ENCODE data around the gene ESPL1. TPM values are rescaled to one million over a fixed set of nuclear protein-coding genes. Genes with fewer than 3 reads are reported as not detected.

The ESPL1 gene
- total and polyA plus RNA-seq, 2 experiments from 2014 or later = 3.3 to 8.5 TPM

- in situ Hi-C loops (cut with MboI) = loop anchor here (10.0 kb wide), 1 partner anchor 65 kb away; no protein-coding TSS in a partner anchor
- H4K20me1 ChIP-seq (ENCODE audit: insufficient read depth) = no peaks in the 10 kb centered on the region
- H2AFZ ChIP-seq = no peak overlapping the region
Measured at GRCh38 chr12:53279888-53280498, 11.9 kb downstream of the ESPL1 start.

GRCh38 chr12:53286448-53286847 lies 18.3 kb downstream of the ESPL1 start:
- Histone ChIP-seq H3K36me3 (ENCODE audit: low read depth) (no peaks in the 10 kb centered on the region), H3K9me3 (ENCODE audit: low read depth) (no peaks in the 10 kb centered on the region), H4K20me1 (ENCODE audit: insufficient read depth) (no peaks in the 10 kb centered on the region), H3K4me2 (ENCODE audit: unreplicated experiment) (no peak overlapping the region), H3K4me1 (ENCODE audit: insufficient read depth) (peaks cover 21% of the 10 kb centered on the region), H3K27me3 (replicated peaks; ENCODE audit: insufficient read depth) (no peaks in the 10 kb centered on the region), H2AFZ (no peak overlapping the region), H3K4me3 (no peak overlapping the region), H3F3A (ENCODE audit: insufficient read depth) (peaks cover 20% of the 10 kb centered on the region), H3K9me2 (ENCODE audit: insufficient read depth) (no peaks in the 10 kb centered on the region), H3K27ac (no peak overlapping the region), H3K79me2 (ENCODE audit: insufficient read depth) (no peaks in the 10 kb centered on the region), H3K9ac (no peak overlapping the region)
- in situ Hi-C loops (cut with MboI) = loop anchor here (10.0 kb wide), 1 partner anchor 72 kb away; no protein-coding TSS in a partner anchor
- DNase-seq = no peak
- TF ChIP-seq EZH2phosphoT487 (IDR thresholded peaks at IDR 0.05; ENCODE audit: insufficient read depth, low read depth) (no peak), EZH2 (IDR thresholded peaks at IDR 0.05; ENCODE audit: insufficient read depth, poor library complexity, severe bottlenecking) (no peak)
- 66 to 72% methylated on average over 9 of the region's 9 CpGs for WGBS, 2 experiments (ENCODE audit: low coverage in 1 of 2, low lambda C conversion rate in 2 of 2, missing lambda C conversion rate in 2 of 2)

More at GRCh38 chr12:53279888-53280498, 11.9 kb downstream of the ESPL1 start:
- DNase-seq = no peak
- H3K4me1 ChIP-seq (ENCODE audit: insufficient read depth) = no peaks in the 10 kb centered on the region
- no peak overlapping the region for H3K4me2 ChIP-seq (ENCODE audit: unreplicated experiment)
- H3K9ac ChIP-seq = no peak overlapping the region
- no peaks in the 10 kb centered on the region for H3F3A ChIP-seq (ENCODE audit: insufficient read depth)
- TF ChIP-seq EZH2 (IDR thresholded peaks at IDR 0.05; ENCODE audit: insufficient read depth, poor library complexity, severe bottlenecking) (no peak), EZH2phosphoT487 (IDR thresholded peaks at IDR 0.05; ENCODE audit: insufficient read depth, low read depth) (no peak)
- H3K9me3 ChIP-seq (ENCODE audit: low read depth) = no peaks in the 10 kb centered on the region
- 92 to 93% methylated on average over 9 of the region's 9 CpGs for WGBS, 2 experiments (ENCODE audit: low coverage in 1 of 2, low lambda C conversion rate in 2 of 2, missing lambda C conversion rate in 2 of 2)
- no peaks in the 10 kb centered on the region for H3K36me3 ChIP-seq (ENCODE audit: low read depth)
- no peaks in the 10 kb centered on the region for H3K27me3 ChIP-seq (replicated peaks; ENCODE audit: insufficient read depth)
- H3K4me3 ChIP-seq = no peak overlapping the region
- no peak overlapping the region for H3K27ac ChIP-seq
- no peaks in the 10 kb centered on the region for H3K79me2 ChIP-seq (ENCODE audit: insufficient read depth)
- no peaks in the 10 kb centered on the region for H3K9me2 ChIP-seq (ENCODE audit: insufficient read depth)

- Histone ChIP-seq H3K4me3 (no peak overlapping the region), H3K36me3 (ENCODE audit: low read depth) (no peaks in the 10 kb centered on the region)
Measured at GRCh38 chr12:53287741-53288216, 19.7 kb downstream of the ESPL1 start.

GRCh38 chr12:53288322-53288721 lies 20.2 kb downstream of the ESPL1 start:
- DNase-seq = no peak
- Histone ChIP-seq H3K79me2 (ENCODE audit: insufficient read depth) (no peaks in the 10 kb centered on the region), H3K9me3 (ENCODE audit: low read depth) (no peaks in the 10 kb centered on the region), H3F3A (ENCODE audit: insufficient read depth) (peaks cover 20% of the 10 kb centered on the region), H3K4me3 (no peak overlapping the region), H3K27me3 (replicated peaks; ENCODE audit: insufficient read depth) (no peaks in the 10 kb centered on the region), H3K9me2 (ENCODE audit: insufficient read depth) (no peaks in the 10 kb centered on the region), H3K9ac (no peak overlapping the region), H3K4me2 (ENCODE audit: unreplicated experiment) (no peak overlapping the region), H3K36me3 (ENCODE audit: low read depth) (no peaks in the 10 kb centered on the region), H3K27ac (no peak overlapping the region), H2AFZ (no peak overlapping the region), H4K20me1 (ENCODE audit: insufficient read depth) (no peaks in the 10 kb centered on the region), H3K4me1 (ENCODE audit: insufficient read depth) (peaks cover 21% of the 10 kb centered on the region)
- 80 to 82% methylated on average over 6 of the region's 6 CpGs for WGBS, 2 experiments (ENCODE audit: low coverage in 1 of 2, low lambda C conversion rate in 2 of 2, missing lambda C conversion rate in 2 of 2)
- TF ChIP-seq EZH2 (IDR thresholded peaks at IDR 0.05; ENCODE audit: insufficient read depth, poor library complexity, severe bottlenecking) (no peak), EZH2phosphoT487 (IDR thresholded peaks at IDR 0.05; ENCODE audit: insufficient read depth, low read depth) (no peak)
- in situ Hi-C loops (cut with MboI) = loop anchor here (10.0 kb wide), 1 partner anchor 74 kb away; no protein-coding TSS in a partner anchor

More at GRCh38 chr12:53287741-53288216, 19.7 kb downstream of the ESPL1 start:
- no peaks in the 10 kb centered on the region for H3K9me2 ChIP-seq (ENCODE audit: insufficient read depth)
- H3K27ac ChIP-seq = no peak overlapping the region
- H3K27me3 ChIP-seq (replicated peaks; ENCODE audit: insufficient read depth) = no peaks in the 10 kb centered on the region
- no peaks in the 10 kb centered on the region for H3K79me2 ChIP-seq (ENCODE audit: insufficient read depth)
- no peak overlapping the region for H3K4me2 ChIP-seq (ENCODE audit: unreplicated experiment)
- H4K20me1 ChIP-seq (ENCODE audit: insufficient read depth) = no peaks in the 10 kb centered on the region
- no peak for TF ChIP-seq EZH2phosphoT487 (IDR thresholded peaks at IDR 0.05; ENCODE audit: insufficient read depth, low read depth)
- TF ChIP-seq EZH2 (IDR thresholded peaks at IDR 0.05; ENCODE audit: insufficient read depth, poor library complexity, severe bottlenecking) = no peak
- in situ Hi-C loops (cut with MboI) = loop anchor here (10.0 kb wide), 1 partner anchor 73 kb away; no protein-coding TSS in a partner anchor
- peaks cover 20% of the 10 kb centered on the region for H3F3A ChIP-seq (ENCODE audit: insufficient read depth)
- H2AFZ ChIP-seq = 0 out of 2 replicates have a peak overlapping the region, but pooled peaks have one; percentile 22
- WGBS, 2 experiments (ENCODE audit: low coverage in 1 of 2, low lambda C conversion rate in 2 of 2, missing lambda C conversion rate in 2 of 2) = 68 to 69% methylated on average over 11 of the region's 11 CpGs
- DNase-seq = peak; percentile 73
- H3K4me1 ChIP-seq (ENCODE audit: insufficient read depth) = peaks cover 21% of the 10 kb centered on the region
- H3K9ac ChIP-seq = no peak overlapping the region
- no peaks in the 10 kb centered on the region for H3K9me3 ChIP-seq (ENCODE audit: low read depth)
